Lower leg skin (tissue), 3 donors: ENCODE data around the gene ENOX1.

Source experiments
- POLR2A ChIP-seq, 2 donors: fragments of 450-650 bp; IDR thresholded peaks; one replicate each; pipeline ENCODE4 v1.6.1; 2016 to 2017; ENCODE audit warnings: antibody characterized with exemption in 2 of 2, mild to moderate bottlenecking in 1 of 2, moderate library complexity in 1 of 2
- TF ChIP-seq, protein P1 (sequence below), 3 donors: fragments of 450-650 bp; IDR thresholded peaks; one replicate each; pipeline ENCODE4 v1.5.1; 2016; ENCODE audit warnings: antibody characterized with exemption in 3 of 3, mild to moderate bottlenecking in 3 of 3, moderate library complexity in 2 of 3

DNA sequence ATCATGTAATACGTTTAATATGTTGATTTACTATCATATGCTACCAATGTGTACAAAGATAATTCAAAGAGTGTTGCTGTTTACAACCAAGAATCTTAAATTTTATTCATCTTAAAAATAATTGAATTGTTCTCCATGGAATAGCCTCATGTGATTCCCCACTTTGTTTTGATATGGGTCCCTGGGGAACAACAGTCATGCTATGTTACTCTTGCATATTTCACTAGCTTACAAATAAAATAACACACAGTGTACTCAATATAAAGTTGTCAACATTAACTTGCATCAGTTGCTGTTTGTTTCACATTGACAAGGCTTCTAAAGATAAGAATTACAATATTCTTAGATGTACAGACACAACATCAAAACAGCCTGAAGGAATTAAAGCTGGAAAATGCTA, 2.3 kb downstream of the ENOX1 start:
- TF ChIP-seq, protein P1, sequence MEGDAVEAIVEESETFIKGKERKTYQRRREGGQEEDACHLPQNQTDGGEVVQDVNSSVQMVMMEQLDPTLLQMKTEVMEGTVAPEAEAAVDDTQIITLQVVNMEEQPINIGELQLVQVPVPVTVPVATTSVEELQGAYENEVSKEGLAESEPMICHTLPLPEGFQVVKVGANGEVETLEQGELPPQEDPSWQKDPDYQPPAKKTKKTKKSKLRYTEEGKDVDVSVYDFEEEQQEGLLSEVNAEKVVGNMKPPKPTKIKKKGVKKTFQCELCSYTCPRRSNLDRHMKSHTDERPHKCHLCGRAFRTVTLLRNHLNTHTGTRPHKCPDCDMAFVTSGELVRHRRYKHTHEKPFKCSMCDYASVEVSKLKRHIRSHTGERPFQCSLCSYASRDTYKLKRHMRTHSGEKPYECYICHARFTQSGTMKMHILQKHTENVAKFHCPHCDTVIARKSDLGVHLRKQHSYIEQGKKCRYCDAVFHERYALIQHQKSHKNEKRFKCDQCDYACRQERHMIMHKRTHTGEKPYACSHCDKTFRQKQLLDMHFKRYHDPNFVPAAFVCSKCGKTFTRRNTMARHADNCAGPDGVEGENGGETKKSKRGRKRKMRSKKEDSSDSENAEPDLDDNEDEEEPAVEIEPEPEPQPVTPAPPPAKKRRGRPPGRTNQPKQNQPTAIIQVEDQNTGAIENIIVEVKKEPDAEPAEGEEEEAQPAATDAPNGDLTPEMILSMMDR (IDR thresholded peaks at IDR 0.05), result no peak
- TF ChIP-seq POLR2A (IDR thresholded peaks at IDR 0.05), result no peak
